Measurements from ENCODE around the gene DOK4.
"Not testable (repeated sequence)": the region's sequence is repeated elsewhere in the genome, so short reads cannot be mapped to it uniquely, and the experiment has no call there.

DOK4 gene

GRCh38 chr16:57444711-57445110, 41.6 kb downstream of the DOK4 start:
- no peak for ATAC-seq

- ATAC-seq, result not testable (repeated sequence)
Observed at GRCh38 chr16:57440551-57440950, 45.7 kb downstream of the DOK4 start.

GRCh38 chr16:57439947-57440346, 46.3 kb downstream of the DOK4 start:
- not testable (repeated sequence) for ATAC-seq

GRCh38 chr16:57435838-57436237, 50.5 kb downstream of the DOK4 start:
- no peak for ATAC-seq

- no peak for ATAC-seq
Observed at GRCh38 chr16:57434003-57434402, 52.3 kb downstream of the DOK4 start.

GRCh38 chr16:57432989-57433388, 53.3 kb downstream of the DOK4 start:
- ATAC-seq, result no peak

GRCh38 chr16:57432505-57432904, 53.8 kb downstream of the DOK4 start:
- no peak for ATAC-seq

GRCh38 chr16:57430955-57431354, 55.3 kb downstream of the DOK4 start:
- ATAC-seq, result no peak

GRCh38 chr16:57427824-57428223, 58.5 kb downstream of the DOK4 start:
- ATAC-seq, result no peak

- no peak for ATAC-seq
Observed at GRCh38 chr16:57427307-57427706, 59.0 kb downstream of the DOK4 start.

GRCh38 chr16:57426356-57426755, 59.9 kb downstream of the DOK4 start:
- no peak for ATAC-seq

- ATAC-seq, result no peak
Observed at GRCh38 chr16:57424583-57424982, 61.7 kb downstream of the DOK4 start.

GRCh38 chr16:57423152-57423551, 63.1 kb downstream of the DOK4 start:
- no peak for ATAC-seq

- ATAC-seq, result no peak
Observed at GRCh38 chr16:57422026-57422944, 64.0 kb downstream of the DOK4 start.
